ENCODE data around the gene LRRC47.

The LRRC47 gene

DNA sequence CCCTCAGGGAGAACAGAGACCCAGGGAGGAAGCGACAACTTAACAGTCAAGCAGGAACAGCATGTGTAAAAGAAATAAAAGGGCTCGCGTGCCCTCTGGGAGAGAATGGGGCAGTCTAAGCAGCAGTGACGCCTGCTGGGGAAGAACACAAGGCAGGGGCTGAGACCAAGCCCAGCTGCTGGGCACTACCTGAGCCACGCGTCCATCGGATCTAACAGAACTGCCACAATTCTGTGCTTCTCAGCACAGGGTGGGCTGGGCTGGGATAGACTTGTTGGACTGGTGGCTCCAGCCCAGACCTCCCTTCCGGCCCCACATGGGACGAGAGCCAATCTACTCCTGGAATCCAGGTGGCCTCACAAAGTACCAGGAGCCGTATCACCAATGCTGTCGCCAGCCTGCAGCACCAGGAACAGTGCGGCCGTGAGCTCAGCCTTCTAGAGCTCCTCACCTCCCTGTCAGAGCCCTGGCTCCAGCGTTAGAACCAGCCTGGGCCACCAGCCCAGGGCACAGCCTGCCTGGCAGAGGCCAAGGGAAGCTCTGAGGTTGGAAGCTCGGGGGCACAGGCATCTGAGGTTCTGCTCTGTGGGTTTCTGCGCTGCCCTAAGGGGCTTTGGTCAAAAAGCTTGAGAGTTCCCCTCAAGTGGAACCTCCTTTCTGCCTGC, 7.4 kb downstream of the LRRC47 start:
- Histone ChIP-seq H3K9ac (ENCODE audit: low read length) (no peak overlapping the region), H3K27ac (ENCODE audit: low read length) (no peak overlapping the region), H3K36me3 (replicated peaks; ENCODE audit: low read depth, low read length) (peaks cover 17% of the 10 kb centered on the region), H3K4me3 (ENCODE audit: low read length) (no peak overlapping the region), H4K20me1 (ENCODE audit: insufficient read depth, low read length) (peaks cover 13% of the 10 kb centered on the region; the same call in 1 of the 2 replicates), H3K27me3 (ENCODE audit: low read depth, low read length) (no peaks in the 10 kb centered on the region), H3K4me1 (ENCODE audit: low read length) (peaks cover 7% of the 10 kb centered on the region), H3K79me2 (ENCODE audit: low read length) (peaks cover 39% of the 10 kb centered on the region), H3K9me3 (ENCODE audit: insufficient read depth, low read length) (no peaks in the 10 kb centered on the region), H3K4me2 (ENCODE audit: low read length) (no peak overlapping the region), H2AFZ (ENCODE audit: low read depth, low read length) (no peak overlapping the region)
- TF ChIP-seq EZH2phosphoT487 (IDR thresholded peaks at IDR 0.05; ENCODE audit: low read depth), result no peak
- TF ChIP-seq, protein P1, sequence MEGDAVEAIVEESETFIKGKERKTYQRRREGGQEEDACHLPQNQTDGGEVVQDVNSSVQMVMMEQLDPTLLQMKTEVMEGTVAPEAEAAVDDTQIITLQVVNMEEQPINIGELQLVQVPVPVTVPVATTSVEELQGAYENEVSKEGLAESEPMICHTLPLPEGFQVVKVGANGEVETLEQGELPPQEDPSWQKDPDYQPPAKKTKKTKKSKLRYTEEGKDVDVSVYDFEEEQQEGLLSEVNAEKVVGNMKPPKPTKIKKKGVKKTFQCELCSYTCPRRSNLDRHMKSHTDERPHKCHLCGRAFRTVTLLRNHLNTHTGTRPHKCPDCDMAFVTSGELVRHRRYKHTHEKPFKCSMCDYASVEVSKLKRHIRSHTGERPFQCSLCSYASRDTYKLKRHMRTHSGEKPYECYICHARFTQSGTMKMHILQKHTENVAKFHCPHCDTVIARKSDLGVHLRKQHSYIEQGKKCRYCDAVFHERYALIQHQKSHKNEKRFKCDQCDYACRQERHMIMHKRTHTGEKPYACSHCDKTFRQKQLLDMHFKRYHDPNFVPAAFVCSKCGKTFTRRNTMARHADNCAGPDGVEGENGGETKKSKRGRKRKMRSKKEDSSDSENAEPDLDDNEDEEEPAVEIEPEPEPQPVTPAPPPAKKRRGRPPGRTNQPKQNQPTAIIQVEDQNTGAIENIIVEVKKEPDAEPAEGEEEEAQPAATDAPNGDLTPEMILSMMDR (IDR thresholded peaks at IDR 0.05; ENCODE audit: low read depth, low read length), result no peak

DNA sequence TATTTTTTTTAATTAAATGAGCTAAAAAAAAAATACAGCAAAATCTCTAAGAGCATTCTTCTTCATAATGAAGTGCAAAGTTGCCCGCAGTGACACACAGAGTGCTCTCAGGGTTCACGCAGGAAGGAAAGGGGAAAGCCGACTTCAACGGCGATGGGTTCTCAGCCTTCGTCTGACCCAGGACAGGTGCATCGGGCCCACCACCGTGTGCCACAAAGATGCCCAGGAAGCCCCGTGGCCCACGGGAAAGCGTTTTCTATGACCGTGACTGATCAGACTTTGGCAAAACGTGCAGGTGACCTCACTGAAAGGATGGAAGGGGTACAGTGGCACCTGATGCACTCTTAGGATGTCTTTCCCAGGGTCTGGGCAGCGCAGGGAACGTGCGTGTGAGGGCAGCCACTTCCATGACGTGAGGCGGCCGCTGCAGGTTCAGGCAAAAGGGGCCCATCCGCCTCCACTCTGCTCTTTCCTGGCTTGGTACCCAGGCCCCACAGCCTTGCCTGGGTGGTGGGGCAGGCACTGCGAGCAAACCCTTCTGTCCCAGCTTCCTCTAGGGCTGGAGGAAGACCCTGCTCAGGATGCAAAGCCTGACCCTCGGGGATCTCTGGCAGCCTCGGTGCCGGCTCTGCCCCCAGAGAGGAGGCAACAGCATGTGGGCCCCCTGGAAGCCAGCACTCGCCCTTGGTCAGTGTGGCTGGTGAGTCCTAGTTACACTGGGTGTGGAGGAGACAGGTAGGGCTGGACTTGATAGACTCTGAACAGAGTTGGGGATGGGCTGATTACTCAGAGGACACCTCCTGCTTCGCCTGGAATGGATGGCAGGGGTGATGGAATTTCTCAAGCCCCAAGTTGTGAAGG, 8.3 kb downstream of the LRRC47 start:
- Histone ChIP-seq H2AFZ (ENCODE audit: low read depth, low read length) (no peak overlapping the region), H3K9me3 (ENCODE audit: insufficient read depth, low read length) (no peaks in the 10 kb centered on the region), H4K20me1 (ENCODE audit: insufficient read depth, low read length) (peaks cover 13% of the 10 kb centered on the region; the same call in 1 of the 2 replicates), H3K27me3 (ENCODE audit: low read depth, low read length) (no peaks in the 10 kb centered on the region), H3K27ac (ENCODE audit: low read length) (no peak overlapping the region), H3K4me3 (ENCODE audit: low read length) (no peak overlapping the region), H3K4me1 (ENCODE audit: low read length) (peaks cover 7% of the 10 kb centered on the region), H3K36me3 (replicated peaks; ENCODE audit: low read depth, low read length) (peaks cover 18% of the 10 kb centered on the region), H3K9ac (ENCODE audit: low read length) (no peak overlapping the region), H3K4me2 (ENCODE audit: low read length) (no peak overlapping the region), H3K79me2 (ENCODE audit: low read length) (peaks cover 30% of the 10 kb centered on the region)
- TF ChIP-seq, protein P1 (IDR thresholded peaks at IDR 0.05; ENCODE audit: low read depth, low read length), result no peak
- TF ChIP-seq EZH2phosphoT487 (IDR thresholded peaks at IDR 0.05; ENCODE audit: low read depth), result no peak

DNA sequence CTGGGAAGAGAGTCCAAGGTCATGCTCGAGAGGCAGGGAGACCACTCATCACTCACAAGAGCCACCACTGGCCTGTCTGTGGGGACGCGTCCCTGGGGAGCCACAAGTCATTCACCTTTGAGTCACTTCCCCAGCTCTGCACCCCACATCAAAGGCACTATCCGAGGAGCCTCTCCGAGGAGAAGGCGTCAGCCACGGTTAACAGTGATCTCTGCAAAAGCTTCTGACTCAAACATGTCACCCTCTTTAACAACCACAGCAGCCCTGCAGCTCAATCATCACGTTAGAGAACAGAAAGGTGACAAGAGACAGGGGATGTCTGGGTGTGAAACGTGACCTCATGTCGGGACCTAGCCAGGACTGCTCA, 9.0 kb downstream of the LRRC47 start:
- Histone ChIP-seq H3K4me2 (ENCODE audit: low read length) (no peak overlapping the region), H3K36me3 (replicated peaks; ENCODE audit: low read depth, low read length) (peaks cover 18% of the 10 kb centered on the region)
- no peak for TF ChIP-seq EZH2phosphoT487 (IDR thresholded peaks at IDR 0.05; ENCODE audit: low read depth)
- TF ChIP-seq, protein P1 (IDR thresholded peaks at IDR 0.05; ENCODE audit: low read depth, low read length), result no peak

More for the DNA sequence above, 9.0 kb downstream of the LRRC47 start:
- no peak overlapping the region for H2AFZ ChIP-seq (ENCODE audit: low read depth, low read length)
- no peak overlapping the region for H3K27ac ChIP-seq (ENCODE audit: low read length)
- H3K4me3 ChIP-seq (ENCODE audit: low read length), result no peak overlapping the region
- H3K9me3 ChIP-seq (ENCODE audit: insufficient read depth, low read length), result no peaks in the 10 kb centered on the region
- H4K20me1 ChIP-seq (ENCODE audit: insufficient read depth, low read length), result peaks cover 13% of the 10 kb centered on the region; the same call in 1 of the 2 replicates
- H3K9ac ChIP-seq (ENCODE audit: low read length), result no peak overlapping the region
- peaks cover 7% of the 10 kb centered on the region for H3K4me1 ChIP-seq (ENCODE audit: low read length)
- no peaks in the 10 kb centered on the region for H3K27me3 ChIP-seq (ENCODE audit: low read depth, low read length)
- peaks cover 26% of the 10 kb centered on the region for H3K79me2 ChIP-seq (ENCODE audit: low read length)

Measured in OCI-LY3 (cell line).